MCF 10A (cell line): ENCODE results near the gene TMEM176A. TPM values are rescaled to one million over a fixed set of nuclear protein-coding genes. Genes with fewer than 3 reads are reported as not detected.

ENCODE experiments used
- BruUV-seq: library from RNA; stranded (reverse); fragments of 400-500 nt; replicated peaks from 2 replicates; lab custom pipeline; 2021; lab: Mats Ljungman, UMichigan
- CTCF ChIA-PET: fragments of 300-600 bp; sonication (Branson Sonifier 250); formaldehyde crosslinking; extraction: SDS; loops from one replicate; lab custom pipeline; 2021; ENCODE audit warnings: antibody characterized with exemption, inconsistent platforms; lab: Yijun Ruan, JAX
- POLR2A ChIA-PET: fragments of 300-600, 350-650 bp; sonication (Branson Sonifier 250); formaldehyde crosslinking; extraction: SDS; loops from one replicate; lab custom pipeline; 2020; ENCODE audit warnings: antibody characterized with exemption, inconsistent platforms; lab: Yijun Ruan, JAX
- DNase-seq: peaks from one replicate; pipeline ENCODE4 v3.0.0-alpha.2; 2018; ENCODE audit not compliant: unreplicated experiment
- H3K27ac Mint-ChIP-seq: one replicate; pipeline ENCODE4 v1.8.0; 2022; ENCODE audit warnings: mild to moderate bottlenecking, low read depth, mixed read lengths; ENCODE audit not compliant: unreplicated experiment
- H3K27me3 Mint-ChIP-seq: one replicate; pipeline ENCODE4 v1.8.0; 2022; ENCODE audit warnings: mixed read lengths; ENCODE audit not compliant: insufficient read depth, unreplicated experiment
- H3K36me3 Mint-ChIP-seq: one replicate; pipeline ENCODE4 v1.8.0; 2022; ENCODE audit warnings: mild to moderate bottlenecking, moderate library complexity, mixed read lengths; ENCODE audit not compliant: insufficient read depth, unreplicated experiment
- H3K4me1 Mint-ChIP-seq: one replicate; pipeline ENCODE4 v1.8.0; 2022; ENCODE audit warnings: mixed read lengths; ENCODE audit not compliant: insufficient read depth, unreplicated experiment
- H3K4me3 Mint-ChIP-seq: one replicate; pipeline ENCODE4 v1.8.0; 2022; ENCODE audit warnings: mild to moderate bottlenecking, moderate library complexity, mixed read lengths; ENCODE audit not compliant: unreplicated experiment
- H3K9me3 Mint-ChIP-seq: one replicate; pipeline ENCODE4 v1.8.0; 2022; ENCODE audit warnings: mixed read lengths; ENCODE audit not compliant: unreplicated experiment
- intact Hi-C: fragments of 100-400 bp; cut with micrococcal nuclease; formaldehyde crosslinking; loops from 2 replicates; pipeline ENCODE4 v1.14.1; 2022
- total RNA-seq: library from RNA; stranded (reverse); gene quantifications from 2 replicates; pipeline ENCODE4 v1.2.3, GENCODE V29; 2022
- TF ChIP-seq, protein P1 (sequence below): fragments of 200-600 bp; IDR thresholded peaks from one replicate; pipeline ENCODE4 v1.8.0; 2022; ENCODE audit warnings: antibody characterized with exemption, mild to moderate bottlenecking; ENCODE audit not compliant: unreplicated experiment

Gene TMEM176A
- total RNA-seq, 1 experiment from 2014 or later = not detected

DNA sequence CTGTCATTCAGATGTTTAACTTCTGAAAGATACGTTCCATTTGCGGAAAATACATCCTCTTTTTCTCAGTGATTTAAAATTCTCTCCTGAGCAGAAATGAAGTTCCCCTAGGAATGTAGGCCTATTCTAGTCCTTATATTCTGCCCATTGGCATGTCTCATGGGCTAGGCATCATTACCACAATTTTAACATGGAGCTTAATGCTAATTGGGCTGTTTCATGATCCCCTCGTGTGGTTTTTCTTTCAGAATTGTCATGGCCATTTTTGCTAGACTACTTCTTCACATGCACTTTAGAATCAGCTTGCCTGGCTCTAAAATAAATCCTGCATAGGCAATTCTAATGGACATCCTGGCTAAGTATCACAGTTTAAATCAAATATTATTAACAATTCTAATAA lies 1.4 kb upstream of the TMEM176A start:
- TF ChIP-seq, protein P1, sequence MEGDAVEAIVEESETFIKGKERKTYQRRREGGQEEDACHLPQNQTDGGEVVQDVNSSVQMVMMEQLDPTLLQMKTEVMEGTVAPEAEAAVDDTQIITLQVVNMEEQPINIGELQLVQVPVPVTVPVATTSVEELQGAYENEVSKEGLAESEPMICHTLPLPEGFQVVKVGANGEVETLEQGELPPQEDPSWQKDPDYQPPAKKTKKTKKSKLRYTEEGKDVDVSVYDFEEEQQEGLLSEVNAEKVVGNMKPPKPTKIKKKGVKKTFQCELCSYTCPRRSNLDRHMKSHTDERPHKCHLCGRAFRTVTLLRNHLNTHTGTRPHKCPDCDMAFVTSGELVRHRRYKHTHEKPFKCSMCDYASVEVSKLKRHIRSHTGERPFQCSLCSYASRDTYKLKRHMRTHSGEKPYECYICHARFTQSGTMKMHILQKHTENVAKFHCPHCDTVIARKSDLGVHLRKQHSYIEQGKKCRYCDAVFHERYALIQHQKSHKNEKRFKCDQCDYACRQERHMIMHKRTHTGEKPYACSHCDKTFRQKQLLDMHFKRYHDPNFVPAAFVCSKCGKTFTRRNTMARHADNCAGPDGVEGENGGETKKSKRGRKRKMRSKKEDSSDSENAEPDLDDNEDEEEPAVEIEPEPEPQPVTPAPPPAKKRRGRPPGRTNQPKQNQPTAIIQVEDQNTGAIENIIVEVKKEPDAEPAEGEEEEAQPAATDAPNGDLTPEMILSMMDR = no peak
- ChIA-PET POLR2A (interaction anchor here (0.6 kb wide), 1 partner anchor 41 kb away, joined by 3 read pairs; no protein-coding TSS in a partner anchor), CTCF (interaction anchor here (0.7 to 1.1 kb wide), 3 partner anchors 20 to 104 kb away, joined by 3 to 4 read pairs (median 3); no protein-coding TSS in a partner anchor)
- no TSS peak for BruUV-seq
- Mint-ChIP-seq H3K4me1 (no peaks in the 10 kb centered on the region), H3K9me3 (peaks cover 8% of the 10 kb centered on the region), H3K27ac (no peak overlapping the region), H3K27me3 (peaks cover 11% of the 10 kb centered on the region), H3K4me3 (no peak overlapping the region), H3K36me3 (no peaks in the 10 kb centered on the region)
- intact Hi-C loops = no loop called here
- DNase-seq = no peak

DNA sequence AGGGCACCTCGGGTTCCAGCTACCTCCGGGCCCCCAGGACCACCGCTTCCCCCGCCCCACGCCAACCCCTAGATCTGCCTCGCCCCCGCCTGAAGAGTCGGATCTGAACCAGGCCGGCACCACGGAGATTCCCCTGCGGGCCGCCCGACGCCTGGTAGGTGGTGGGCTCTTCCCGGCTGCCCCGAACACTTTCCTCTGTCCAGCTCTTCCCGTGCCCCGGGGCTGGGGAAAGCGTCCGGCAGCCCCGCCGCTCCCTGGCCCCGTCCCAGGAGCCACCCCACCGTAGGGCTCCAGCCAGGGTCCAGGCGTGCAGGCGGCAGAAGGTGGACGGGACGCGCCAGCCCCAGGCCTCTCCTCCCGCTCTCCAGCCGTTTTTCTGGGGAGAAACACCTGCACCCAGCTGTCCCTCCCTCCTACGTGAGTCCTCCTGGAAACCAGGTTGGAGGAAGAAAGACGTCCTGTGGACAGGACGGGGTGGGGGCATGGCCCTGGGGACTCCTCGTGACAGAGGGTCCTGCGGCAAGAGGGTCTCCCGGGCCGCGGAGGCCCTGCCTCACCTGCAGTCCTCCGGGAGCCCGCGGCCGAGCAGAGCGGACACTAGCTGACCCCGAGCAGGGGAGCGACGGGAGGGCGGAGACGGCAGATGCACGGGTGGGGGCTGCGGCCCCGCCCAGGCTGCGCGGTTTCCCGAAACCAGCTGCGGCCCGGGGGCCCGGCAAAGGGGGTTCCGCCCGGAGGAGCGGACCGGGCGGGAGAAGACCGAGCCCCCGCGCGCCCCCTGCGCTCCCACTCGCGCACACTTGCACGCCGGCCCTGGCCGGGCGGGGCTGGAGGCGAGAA lies 608 bp upstream of the TMEM176A start, which contains the start of gene TMEM176B:
Gene TMEM176B, minus strand, starts transcription at position 624 of the 840 bp plus-strand sequence. CDS start 3,795 bp downstream, outside the sequence.
- H3K4me1 Mint-ChIP-seq = no peaks in the 10 kb centered on the region
- POLR2A ChIA-PET = no interaction called here
- DNase-seq = no peak
- H3K4me3 Mint-ChIP-seq = no peak within 1 kb of the TSS
- TF ChIP-seq, protein P1 = no peak
- no peaks in the 10 kb centered on the region for H3K36me3 Mint-ChIP-seq
- peaks cover 8% of the 10 kb centered on the region for H3K9me3 Mint-ChIP-seq
- peaks cover 11% of the 10 kb centered on the region for H3K27me3 Mint-ChIP-seq
- CTCF ChIA-PET = interaction anchor here (0.6 kb wide), 1 partner anchor 222 kb away, joined by 4 read pairs; no protein-coding TSS in a partner anchor
- BruUV-seq = no TSS peak
- H3K27ac Mint-ChIP-seq = no peak within 1 kb of the TSS
- intact Hi-C loops = no loop called here

- BruUV-seq = no TSS peak
- H3K4me3 Mint-ChIP-seq = no peak overlapping the region
- H3K4me1 Mint-ChIP-seq = no peaks in the 10 kb centered on the region
Observed at GRCh38 chr7:150801242-150801945, 825 bp downstream of the TMEM176A start.

More at GRCh38 chr7:150801242-150801945, 825 bp downstream of the TMEM176A start:
- Mint-ChIP-seq H3K27ac (no peak overlapping the region), H3K9me3 (peaks cover 8% of the 10 kb centered on the region), H3K36me3 (no peaks in the 10 kb centered on the region), H3K27me3 (peaks cover 11% of the 10 kb centered on the region)
- DNase-seq = no peak
- ChIA-PET CTCF (no interaction called here), POLR2A (no interaction called here)
- TF ChIP-seq, protein P1 = no peak
- intact Hi-C loops = no loop called here
